HPDE6-E6E7 (cell line): Measurements from ENCODE around the gene FCN1.

ENCODE experiments used
- DNase-seq: peaks from one replicate; pipeline ENCODE4 v3.0.0; 2011; ENCODE audit warnings: missing footprints; ENCODE audit errors: extremely low spot score

FCN1 gene

DNA sequence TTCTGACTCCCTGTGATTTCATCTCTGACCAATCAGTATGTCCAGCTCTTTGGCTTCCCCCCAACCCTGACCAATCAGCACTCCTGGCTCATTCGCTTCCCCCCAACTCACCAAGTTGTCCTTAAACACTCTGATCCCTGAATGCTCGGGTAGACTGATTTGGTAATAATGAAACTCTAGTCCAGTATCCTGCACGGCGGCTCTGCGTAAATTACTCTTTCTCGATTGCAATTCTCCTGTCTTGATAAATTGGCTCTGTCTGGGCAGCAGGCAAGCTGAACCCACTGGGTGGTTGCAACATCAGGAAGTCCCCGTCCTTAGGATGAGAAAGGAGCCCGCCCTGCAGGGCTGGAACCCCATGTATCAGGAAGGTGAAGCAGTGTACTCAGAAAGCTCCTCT, 26.7 kb downstream of the FCN1 start:
- DNase-seq: no peak

DNA sequence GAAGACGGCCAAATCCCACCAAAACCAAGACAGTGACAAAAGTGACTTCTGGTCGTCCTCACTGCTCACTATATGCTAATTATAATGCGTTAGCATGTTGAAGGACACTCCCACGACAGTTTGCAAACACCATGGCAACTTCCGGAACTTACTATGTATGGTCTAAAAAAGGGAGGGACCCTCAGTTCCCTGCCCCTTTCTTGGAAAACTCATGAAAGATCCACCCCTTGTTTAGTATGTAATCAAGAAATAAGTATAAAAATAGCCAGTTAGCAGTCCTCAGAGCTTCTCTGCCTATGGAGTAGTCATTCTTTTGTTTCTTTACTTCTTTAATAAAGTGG, 27.6 kb downstream of the FCN1 start:
- no peak for DNase-seq

DNA sequence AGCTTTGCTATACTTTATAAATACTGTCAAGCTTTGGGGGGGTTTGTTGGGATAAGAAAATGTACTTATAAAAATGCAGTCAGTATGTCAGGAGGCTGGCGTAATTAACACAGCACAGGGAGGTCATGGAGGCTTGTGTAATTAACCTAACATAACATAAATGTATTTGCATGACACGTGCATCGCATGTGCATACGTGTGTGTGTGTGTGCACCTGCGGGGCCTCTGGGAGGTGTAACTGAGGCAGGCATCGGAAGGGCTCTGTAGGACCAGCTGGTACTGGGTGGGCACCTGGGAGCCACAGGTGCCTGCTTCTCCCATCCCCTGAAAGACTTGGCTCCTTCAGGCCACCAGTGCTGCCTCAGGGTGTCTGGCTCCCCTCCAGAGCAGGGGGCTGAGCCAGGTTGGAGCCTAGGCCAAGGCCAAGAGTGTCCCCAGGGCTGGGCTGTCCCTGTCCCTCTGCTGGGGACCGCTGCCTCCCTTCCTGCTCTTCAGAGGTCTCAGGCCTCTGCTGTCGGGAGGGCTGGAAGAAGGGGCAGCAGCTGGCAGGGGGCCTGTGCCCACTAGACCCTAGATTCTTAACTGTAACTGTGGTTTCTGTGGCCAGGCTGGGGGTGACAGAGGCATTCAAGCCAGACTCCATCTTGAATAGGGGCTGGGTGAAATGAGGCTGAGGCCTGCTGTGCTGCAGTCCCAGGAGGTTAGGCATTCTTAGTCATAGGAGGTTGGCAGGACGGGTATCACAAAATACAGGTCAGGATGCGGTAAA, 28.1 kb downstream of the FCN1 start:
- no peak for DNase-seq

- DNase-seq: no peak
Observed at GRCh38 chr9:134888603-134889190, 29.0 kb downstream of the FCN1 start.

DNA sequence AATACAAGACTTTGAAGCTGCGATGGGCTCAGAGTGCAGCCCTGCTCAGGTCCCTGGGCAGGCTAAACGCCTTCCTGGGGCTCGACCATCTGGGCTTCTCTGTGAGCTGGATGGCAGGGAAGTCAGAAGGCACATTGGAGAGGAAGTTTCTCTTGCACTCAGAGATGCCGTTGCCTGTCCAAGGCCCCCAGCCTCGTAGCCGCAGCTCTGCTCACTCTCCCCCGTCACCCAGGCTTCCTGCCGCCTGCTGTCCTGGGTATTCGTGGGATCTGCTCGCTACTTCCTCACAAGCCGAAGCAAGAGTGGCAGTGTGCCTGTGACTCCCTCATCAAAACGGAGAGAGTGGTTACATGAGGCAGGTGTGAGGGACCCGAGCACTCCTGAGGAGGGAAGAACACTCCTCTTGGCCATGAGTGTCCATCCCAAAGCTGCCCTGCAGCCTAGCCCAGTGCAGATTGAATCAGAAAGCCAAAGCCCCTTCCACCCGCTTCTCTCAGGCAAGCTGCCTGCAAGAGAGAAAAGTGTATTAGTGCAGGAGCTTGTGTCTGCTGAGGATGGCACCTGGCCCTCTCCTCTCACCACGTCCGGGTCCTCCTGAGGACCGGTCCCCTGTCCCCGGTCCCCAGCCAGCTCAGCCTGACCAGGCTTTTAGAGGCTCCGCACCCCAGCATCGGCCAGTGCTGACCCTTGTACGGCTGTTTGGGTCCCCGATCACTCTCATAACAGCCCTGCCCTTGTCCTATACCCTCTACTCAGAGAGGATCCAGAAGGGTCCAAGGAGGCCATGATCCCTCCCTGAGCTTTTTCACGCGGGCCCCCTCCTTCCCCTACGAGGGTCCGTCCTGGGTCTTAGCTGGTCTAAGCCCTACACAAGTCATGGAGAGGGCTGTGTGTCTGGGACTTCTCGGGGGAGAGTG, 29.8 kb downstream of the FCN1 start:
- DNase-seq: no peak

DNA sequence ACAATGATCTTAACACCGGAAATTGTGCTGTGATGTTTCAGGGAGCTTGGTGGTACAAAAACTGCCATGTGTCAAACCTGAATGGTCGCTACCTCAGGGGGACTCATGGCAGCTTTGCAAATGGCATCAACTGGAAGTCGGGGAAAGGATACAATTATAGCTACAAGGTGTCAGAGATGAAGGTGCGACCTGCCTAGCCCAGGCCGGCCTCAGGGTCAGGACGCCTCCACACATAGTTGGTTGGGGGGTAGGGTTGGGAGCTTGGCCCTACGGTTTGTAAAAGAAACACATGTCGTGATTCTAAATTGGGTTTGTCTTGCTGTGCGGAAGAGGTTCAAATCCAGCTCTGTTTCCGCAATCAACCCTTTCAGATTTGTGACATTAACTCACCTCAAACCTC, 30.5 kb downstream of the FCN1 start:
- no peak for DNase-seq

DNA sequence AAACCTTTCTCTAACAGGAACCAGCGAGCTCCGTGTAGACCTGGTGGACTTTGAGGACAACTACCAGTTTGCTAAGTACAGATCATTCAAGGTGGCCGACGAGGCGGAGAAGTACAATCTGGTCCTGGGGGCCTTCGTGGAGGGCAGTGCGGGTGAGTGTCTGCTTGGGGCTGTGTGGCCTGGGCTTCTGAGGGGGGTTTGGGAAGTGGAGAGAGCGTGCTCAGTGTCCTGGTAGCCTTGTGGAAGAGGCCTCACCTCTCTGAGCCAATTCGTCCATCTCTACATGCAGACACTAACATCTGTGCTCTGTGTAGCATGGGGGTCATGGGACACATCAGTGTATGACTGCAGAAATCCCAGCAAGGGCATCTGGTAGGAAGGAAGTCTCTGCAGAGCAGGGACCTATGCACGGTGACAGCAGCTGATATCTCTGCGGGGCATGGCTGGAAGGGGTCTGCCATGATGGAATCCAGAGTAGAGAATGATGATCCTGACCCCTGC, 31.2 kb downstream of the FCN1 start:
- DNase-seq: no peak

DNA sequence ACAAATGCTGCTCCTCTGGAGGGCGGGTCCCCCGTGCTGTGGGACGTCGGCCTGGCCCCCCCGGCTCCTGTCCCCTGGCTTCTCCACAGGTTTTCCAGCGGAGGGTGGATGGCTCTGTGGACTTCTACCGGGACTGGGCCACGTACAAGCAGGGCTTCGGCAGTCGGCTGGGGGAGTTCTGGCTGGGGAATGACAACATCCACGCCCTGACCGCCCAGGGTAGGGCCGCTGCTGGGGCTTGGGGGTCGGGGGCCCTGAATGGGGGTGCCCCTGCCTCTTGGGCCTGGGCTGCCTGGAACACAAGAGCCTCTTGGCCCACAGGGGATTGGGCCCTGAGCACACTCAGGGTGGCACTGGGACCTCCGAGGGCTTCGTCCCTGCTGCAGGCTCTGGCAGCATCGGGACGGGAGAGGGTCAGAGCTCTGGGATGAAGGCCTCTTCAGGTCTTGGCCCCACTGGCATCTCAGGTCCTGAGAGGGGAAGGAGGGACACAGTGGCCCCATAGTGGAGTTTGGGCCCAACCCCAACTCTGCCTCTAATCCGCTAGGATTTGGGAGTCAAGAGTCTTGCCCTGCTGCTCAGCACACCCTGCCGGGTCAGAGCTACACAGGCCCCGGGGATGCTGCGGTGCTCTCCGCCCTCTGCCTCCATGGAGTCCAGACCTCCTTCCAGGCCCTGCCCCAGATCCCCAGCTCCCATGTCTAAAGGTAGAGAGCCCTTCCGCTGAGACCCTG, 31.9 kb downstream of the FCN1 start:
- DNase-seq: no peak

DNA sequence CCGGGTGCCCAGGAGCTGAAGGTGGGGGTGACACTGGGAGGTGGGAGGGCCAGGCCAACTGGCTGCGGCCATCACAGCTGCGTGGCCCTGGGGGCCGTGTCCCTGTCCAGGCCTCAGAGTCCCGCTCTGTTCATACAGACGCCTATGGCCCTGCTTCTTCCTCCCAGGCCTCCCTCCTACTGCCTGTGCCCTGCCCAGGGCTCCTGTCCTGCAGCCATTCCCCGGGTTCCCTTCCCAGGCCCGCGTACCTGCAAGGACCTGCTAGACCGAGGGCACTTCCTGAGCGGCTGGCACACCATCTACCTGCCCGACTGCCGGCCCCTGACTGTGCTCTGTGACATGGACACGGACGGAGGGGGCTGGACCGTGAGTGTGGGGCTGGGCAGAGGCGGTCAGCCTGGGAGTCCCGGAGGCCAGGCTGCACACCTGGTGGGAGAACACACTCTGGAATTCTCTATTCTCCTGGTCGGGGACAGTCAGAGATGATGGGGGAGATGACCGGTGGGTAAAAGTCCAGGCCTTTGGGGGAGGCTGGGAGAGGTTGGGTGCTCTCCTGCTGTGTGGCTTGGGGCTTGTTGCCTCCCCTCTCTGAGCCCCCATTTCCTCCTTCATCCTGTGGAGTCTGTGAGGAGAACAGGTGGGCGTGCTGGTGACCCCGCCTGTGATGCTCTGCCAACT, 32.6 kb downstream of the FCN1 start:
- no peak for DNase-seq

DNA sequence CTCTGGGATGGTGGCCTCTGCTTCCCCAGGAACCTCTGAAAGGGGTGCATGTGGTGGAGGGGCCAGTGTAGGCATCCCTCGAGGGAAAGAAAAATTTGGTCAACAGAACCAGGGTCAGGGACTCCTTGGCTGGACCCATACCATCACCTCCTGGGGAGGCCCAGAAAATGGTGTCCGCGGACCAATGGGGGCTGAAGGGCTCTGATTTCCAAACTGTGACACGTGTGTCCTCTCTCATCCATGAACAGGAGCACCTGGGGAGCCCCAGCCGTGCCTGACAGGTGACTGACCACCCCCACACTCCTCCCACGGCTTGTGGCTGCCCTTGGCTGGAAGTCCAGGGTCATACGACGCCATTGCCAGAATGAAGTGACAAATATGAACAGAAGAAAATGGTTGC, 33.2 kb downstream of the FCN1 start:
- no peak for DNase-seq

DNA sequence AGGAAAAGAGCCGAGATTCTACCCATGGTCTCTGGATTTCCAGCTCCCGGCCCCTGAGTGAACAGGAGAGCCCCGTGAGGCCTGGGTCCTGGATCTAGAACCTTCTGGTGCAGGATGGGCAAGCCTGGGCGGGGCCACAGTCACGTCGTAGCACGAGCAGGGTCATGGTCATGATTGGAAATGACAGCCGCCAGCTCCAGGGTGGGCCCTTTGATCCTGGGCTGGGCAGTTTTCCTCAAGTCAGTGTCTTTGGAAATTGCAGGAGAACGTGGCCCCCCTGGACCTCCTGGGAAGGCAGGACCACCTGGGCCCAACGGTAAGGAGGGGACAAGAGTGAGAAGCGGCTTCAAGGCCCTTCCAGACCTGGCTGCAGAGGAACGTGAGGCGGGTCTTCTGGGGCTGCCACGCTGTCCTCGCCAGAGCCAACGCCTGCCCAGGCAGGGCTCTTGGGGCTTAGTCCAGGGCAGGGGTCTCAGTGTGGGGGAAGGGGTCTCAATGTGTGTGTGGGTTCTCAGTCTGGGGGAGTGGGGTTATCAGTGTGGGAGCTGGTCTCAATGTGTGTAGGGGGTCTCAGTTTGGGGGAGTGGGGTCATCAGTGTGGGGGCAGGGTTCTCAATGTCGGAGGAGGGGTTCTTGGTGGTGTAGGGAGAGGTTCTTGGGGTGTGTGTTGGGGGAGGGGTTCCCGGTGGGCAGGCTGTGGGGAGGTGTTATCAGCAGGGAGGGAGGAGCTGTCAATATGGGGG, 34.5 kb downstream of the FCN1 start:
- DNase-seq: no peak

DNA sequence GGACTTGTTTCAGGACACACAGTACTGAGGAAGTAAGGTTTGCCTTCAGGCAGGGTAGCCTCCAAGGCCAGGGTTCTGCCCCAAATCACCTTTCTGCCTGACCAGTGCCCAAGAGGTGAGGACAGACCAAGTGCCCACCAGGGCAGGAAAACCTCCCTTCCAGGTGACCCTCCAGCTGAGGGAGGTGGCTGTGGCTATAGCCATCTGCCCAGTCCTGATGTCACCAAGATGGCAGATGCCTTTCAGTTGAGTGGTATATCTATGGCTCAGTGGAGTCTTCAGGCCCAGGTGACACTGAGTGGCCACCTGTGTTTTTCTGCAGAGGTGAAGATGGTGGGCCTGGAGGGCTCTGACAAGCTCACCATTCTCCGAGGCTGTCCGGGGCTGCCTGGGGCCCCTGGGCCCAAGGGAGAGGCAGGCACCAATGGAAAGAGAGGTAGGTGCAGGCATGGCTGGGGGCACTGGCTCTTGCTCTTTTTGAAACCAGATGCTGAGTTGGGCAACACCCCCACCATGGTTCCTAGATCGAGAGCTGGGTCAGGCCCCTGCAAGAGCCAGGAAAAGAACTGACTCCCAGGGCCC, 35.4 kb downstream of the FCN1 start:
- no peak for DNase-seq

DNA sequence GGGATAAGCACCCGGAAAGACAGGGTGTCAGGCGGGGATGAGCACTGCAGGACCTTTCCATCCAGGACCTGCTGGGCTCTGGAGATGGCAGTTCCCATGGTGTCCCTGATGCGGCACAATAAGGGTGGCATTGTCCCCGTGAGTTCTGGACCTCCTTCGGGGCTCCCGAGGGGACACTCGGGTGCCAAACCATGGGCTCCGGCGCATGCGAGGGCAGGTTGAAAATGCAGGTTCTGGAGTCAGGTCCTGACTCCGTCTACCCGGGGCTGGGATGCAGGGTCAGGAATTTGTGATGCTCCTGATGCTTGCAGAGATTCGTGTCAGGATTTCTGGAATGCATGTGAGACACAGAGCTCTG, 36.4 kb downstream of the FCN1 start:
- DNase-seq: no peak

DNA sequence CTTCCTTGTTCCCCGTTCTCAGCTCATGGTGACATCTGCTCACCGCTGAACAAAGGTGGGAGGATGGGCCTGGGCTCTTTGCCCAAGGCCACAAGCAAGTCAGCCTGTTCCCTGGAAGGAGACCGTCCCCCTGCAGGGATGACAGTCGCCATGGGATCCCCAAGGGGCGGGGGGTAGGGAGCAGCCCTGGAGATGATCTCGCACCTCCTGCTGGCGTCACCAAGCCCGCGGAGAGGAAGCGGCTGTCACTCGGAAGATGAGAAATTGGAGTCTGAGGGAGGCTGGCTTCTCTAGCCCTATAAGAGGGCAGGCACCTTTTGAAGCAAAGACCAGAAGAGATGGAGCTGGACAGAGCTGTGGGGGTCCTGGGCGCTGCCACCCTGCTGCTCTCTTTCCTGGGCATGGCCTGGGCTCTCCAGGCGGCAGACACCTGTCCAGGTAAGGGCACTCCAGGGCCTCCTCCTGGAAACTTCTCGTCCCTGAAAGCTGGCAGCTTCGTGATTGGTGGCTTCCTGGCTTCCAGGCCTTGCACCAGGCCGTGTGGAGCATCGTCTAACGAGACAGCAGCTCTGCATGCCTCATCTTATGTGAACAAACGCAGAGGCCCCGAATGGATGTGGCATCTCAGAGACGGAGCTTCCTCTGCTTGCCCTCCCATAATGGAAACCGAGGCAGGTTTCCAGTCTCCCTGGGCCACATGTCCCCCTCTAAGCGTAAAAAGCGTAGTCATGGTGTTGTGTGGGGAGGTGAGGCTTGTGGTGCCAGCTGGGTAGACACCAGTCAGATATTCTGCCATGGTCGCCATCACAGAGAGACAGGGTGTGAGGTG, 37.0 kb downstream of the FCN1 start, which contains the start of gene FCN2:
Gene FCN2 (plus strand): TSS at position 327 of the 829 bp plus-strand sequence. CDS start 12 bp downstream, at position 339.
- no peak for DNase-seq

DNA sequence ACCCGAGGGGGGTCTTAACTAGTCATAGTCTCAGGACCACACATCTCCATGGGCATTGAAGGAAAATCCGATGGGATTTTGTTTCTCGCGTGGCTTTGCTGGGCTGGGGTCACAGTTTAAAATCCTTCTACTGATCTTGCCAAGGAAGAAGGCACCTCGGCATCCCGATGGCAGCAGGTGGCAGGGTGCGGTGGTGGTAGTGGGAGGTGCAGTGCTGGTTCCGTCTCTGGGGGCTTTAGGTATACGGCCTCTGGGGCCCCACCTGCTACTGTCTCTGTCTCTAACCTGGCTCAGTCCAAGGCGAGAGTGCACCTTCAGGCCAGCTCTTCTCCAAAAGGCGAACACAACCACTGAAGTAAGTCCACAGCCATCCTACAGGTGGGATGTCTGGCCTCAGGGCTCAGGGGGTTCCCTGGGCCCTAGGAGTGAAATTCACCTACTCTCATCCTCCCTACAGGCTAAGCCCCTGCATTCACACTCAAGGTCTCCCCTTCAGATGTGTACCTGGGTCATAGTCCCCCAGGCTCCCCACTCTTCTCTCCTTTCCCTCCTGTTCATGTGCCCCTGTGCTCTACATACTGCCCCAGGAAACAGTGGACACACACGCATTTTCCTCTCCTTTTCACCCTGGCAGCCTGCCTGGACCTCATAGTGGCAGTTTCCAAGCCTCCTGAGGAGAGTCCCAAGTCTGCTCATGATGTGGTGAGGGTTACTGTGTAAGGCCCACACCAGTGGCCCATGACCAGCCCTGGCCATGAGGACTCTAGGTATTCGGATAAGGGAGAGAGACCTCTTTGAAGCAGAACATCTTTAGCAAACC, 37.8 kb downstream of the FCN1 start:
- no peak for DNase-seq

- no peak for DNase-seq
Observed at GRCh38 chr9:134877541-134877940, 40.2 kb downstream of the FCN1 start.

DNA sequence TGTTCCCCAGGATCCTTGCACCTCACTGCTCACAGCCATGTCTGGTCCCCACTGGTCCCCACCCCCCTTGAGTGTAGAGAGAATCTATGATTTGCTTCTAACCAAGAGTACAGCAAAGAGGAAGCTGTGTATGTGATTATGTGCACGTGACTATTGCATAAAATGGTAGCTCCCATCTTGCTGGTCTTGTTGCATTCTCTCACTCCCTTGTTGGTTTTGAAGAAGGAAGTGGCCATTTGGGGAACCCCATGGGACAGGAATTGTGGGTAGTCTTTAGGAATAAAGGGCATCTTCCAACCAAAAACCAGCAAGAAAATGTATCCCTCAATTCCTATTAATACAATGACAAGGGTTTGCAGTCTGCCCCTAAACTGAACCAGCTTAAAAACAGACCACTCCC, 42.3 kb downstream of the FCN1 start:
- DNase-seq: no peak

GRCh38 chr9:134872482-134873231, 45.1 kb downstream of the FCN1 start:
- DNase-seq: no peak
